ENCODE data around the gene SMAD3. TPM values are rescaled to one million over a fixed set of nuclear protein-coding genes. Genes with fewer than 3 reads are reported as not detected.
A peak's percentile ranks its signal among the peaks of the same experiment; 100 is the strongest.

SMAD3 gene
- total RNA-seq, 1 donor from 2014 or later, result 89.3 TPM

DNA sequence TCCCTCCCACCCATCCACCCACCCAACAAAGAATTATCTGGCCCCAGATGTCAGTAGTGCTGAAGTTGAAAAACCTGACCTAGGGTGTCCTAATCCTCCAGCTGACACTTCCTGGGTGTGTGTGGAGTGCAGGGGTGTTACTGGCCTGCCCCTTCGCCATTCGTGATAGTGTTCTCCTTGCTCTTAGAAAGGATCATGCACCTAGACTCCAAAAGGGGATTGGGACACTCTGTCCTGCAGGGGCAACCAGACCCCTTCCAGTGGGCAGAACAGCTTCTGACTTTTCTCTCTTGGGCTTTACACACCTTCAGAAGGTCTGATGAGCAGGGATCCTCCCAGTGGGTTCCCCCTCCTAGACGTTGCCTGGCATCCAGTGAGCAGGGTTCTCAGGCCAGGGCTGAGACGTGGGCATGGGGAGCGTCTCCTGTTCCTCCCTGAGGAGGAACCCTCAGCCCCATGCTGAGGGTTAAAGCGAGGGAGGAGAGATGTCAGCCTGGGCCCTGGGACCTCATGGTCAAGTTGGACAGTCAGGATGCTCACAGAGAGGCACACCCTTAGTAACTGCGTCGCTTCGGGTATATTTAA is 114.1 kb downstream of the SMAD3 start:
- intact Hi-C loops (cut with DNase I), result no loop called here
- H3K27ac ChIP-seq, result peak overlapping the region; percentile 15 to 22
- DNase-seq (ENCODE audit: low spot score in 2 of 2), result no peak

DNA sequence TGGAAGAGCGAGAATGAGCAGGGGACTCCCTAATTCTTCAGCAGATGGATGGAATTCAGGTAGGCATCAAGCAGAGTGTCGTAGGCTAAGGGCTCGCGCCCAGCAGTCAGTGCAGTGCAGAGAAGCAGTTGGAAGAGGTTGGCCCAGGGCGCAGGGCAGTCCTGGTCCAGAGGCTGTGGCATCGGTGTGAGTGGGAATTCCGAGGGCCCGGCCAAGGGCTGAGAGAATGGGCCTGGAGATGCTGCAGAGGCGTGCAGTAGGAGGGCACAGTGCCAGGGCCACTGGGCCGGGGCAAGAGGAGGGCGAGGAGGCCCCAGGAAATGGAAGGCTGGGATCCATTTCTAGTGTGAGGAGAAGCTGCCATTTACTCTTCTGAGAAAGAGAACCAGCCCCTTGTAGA is 114.6 kb downstream of the SMAD3 start:
- no peak for TF ChIP-seq CTCF (IDR thresholded peaks at IDR 0.05)
- Histone ChIP-seq H3K27me3 (no peaks in the 10 kb centered on the region), H3K27ac (peak overlapping the region in 1 of 2 donors; percentile 15), H3K36me3 (peaks cover 9 to 24% of the 10 kb centered on the region in 2 donors), H3K4me1 (peaks cover 15 to 34% of the 10 kb centered on the region in 2 donors), H3K9me3 (no peaks in the 10 kb centered on the region), H3K4me3 (no peak overlapping the region)
- intact Hi-C loops (cut with DNase I), result no loop called here
- no peak for DNase-seq (ENCODE audit: low spot score in 2 of 2)

More for the DNA sequence above, 114.1 kb downstream of the SMAD3 start:
- no peak overlapping the region for H3K4me3 ChIP-seq
- no peaks in the 10 kb centered on the region for H3K9me3 ChIP-seq
- no peaks in the 10 kb centered on the region for H3K27me3 ChIP-seq
- H3K36me3 ChIP-seq, result peaks cover 6 to 19% of the 10 kb centered on the region in 2 donors
- no peak for TF ChIP-seq CTCF (IDR thresholded peaks at IDR 0.05)
- peaks cover 15 to 35% of the 10 kb centered on the region in 2 donors for H3K4me1 ChIP-seq

GRCh38 chr15:67180514-67181191 is 115.3 kb downstream of the SMAD3 start:
- Histone ChIP-seq H3K9me3 (no peaks in the 10 kb centered on the region), H3K36me3 (peaks cover 9 to 26% of the 10 kb centered on the region in 2 donors), H3K4me1 (peaks cover 15 to 30% of the 10 kb centered on the region in 2 donors), H3K4me3 (no peak overlapping the region), H3K27ac (no peak overlapping the region), H3K27me3 (no peaks in the 10 kb centered on the region)
- intact Hi-C loops (cut with DNase I), result no loop called here
- DNase-seq (ENCODE audit: low spot score in 2 of 2), result peak in 1 of 2 donors; percentile 5
- no peak for TF ChIP-seq CTCF (IDR thresholded peaks at IDR 0.05)

- Histone ChIP-seq H3K4me1 (peaks cover 14 to 30% of the 10 kb centered on the region in 2 donors), H3K27ac (no peak overlapping the region), H3K4me3 (no peak overlapping the region), H3K9me3 (no peaks in the 10 kb centered on the region), H3K27me3 (no peaks in the 10 kb centered on the region), H3K36me3 (peaks cover 9 to 26% of the 10 kb centered on the region in 2 donors)
- intact Hi-C loops (cut with DNase I), result no loop called here
- DNase-seq (ENCODE audit: low spot score in 2 of 2), result no peak
- TF ChIP-seq CTCF (IDR thresholded peaks at IDR 0.05), result no peak
Measured at GRCh38 chr15:67181221-67181639, 115.8 kb downstream of the SMAD3 start.

GRCh38 chr15:67183443-67184169 is 118.2 kb downstream of the SMAD3 start:
- peaks cover 9 to 34% of the 10 kb centered on the region in 2 donors for H3K36me3 ChIP-seq
- H3K4me3 ChIP-seq, result no peak overlapping the region
- H3K9me3 ChIP-seq, result no peaks in the 10 kb centered on the region
- intact Hi-C loops (cut with DNase I), result no loop called here
- peaks cover 16 to 27% of the 10 kb centered on the region in 2 donors for H3K4me1 ChIP-seq
- H3K27ac ChIP-seq, result peak overlapping the region; percentile 37 to 43
- peak in 1 of 2 donors; percentile 67 for DNase-seq (ENCODE audit: low spot score in 2 of 2)
- no peak for TF ChIP-seq CTCF (IDR thresholded peaks at IDR 0.05)
- no peaks in the 10 kb centered on the region for H3K27me3 ChIP-seq
